Stimulated activated CD4-positive, alpha-beta T cell treated with anti-CD3 and anti-CD28 coated beads, TNF-alpha, amount 100 ng/mL, for 4 hours (primary cell): ENCODE measurements around the gene TEX13C.
"Not testable (repeated sequence)": the region's sequence is repeated elsewhere in the genome, so short reads cannot be mapped to it uniquely, and the experiment has no call there.

Source experiments
- DNase-seq, 3 experiments: peaks; one replicate each; pipeline ENCODE4 v3.0.0-alpha.2; 2020; ENCODE audit warnings: low read depth in 3 of 3

TEX13C gene

GRCh38 chrX:125319646-125320521, at the start of gene TEX13C:
Gene TEX13C, plus strand, starts transcription at chrX:125319871. Its CDS starts 249 bp downstream, at chrX:125320120.
- no peak for DNase-seq

- no peak for DNase-seq
Observed at GRCh38 chrX:125287282-125287681, 32.4 kb upstream of the TEX13C start.

- no peak for DNase-seq
Observed at GRCh38 chrX:125288343-125288742, 31.3 kb upstream of the TEX13C start.

GRCh38 chrX:125289209-125289608, 30.5 kb upstream of the TEX13C start:
- no peak for DNase-seq

- DNase-seq = no peak
Observed at GRCh38 chrX:125289920-125290319, 29.8 kb upstream of the TEX13C start.

- no peak for DNase-seq
Observed at GRCh38 chrX:125291124-125291523, 28.5 kb upstream of the TEX13C start.

- no peak for DNase-seq
Observed at GRCh38 chrX:125293850-125294780, 25.6 kb upstream of the TEX13C start.

GRCh38 chrX:125295337-125295736, 24.3 kb upstream of the TEX13C start:
- no peak for DNase-seq

GRCh38 chrX:125298871-125299270, 20.8 kb upstream of the TEX13C start:
- no peak for DNase-seq

GRCh38 chrX:125306335-125306866, 13.3 kb upstream of the TEX13C start:
- no peak for DNase-seq

GRCh38 chrX:125308653-125309052, 11.0 kb upstream of the TEX13C start:
- DNase-seq = no peak

- DNase-seq = not testable (repeated sequence)
Observed at GRCh38 chrX:125319166-125319565, 505 bp upstream of the TEX13C start.

GRCh38 chrX:125322431-125322830, 2.8 kb downstream of the TEX13C start:
- no peak for DNase-seq

- DNase-seq = no peak
Observed at GRCh38 chrX:125326599-125326998, 6.9 kb downstream of the TEX13C start.

GRCh38 chrX:125327891-125328290, 8.2 kb downstream of the TEX13C start:
- no peak for DNase-seq

GRCh38 chrX:125333583-125333982, 13.9 kb downstream of the TEX13C start:
- DNase-seq = no peak

GRCh38 chrX:125340490-125340889, 20.8 kb downstream of the TEX13C start:
- no peak for DNase-seq

- DNase-seq = no peak
Observed at GRCh38 chrX:125374169-125374568, 54.5 kb downstream of the TEX13C start.
